ENCODE results near the gene PLS1.

DNA sequence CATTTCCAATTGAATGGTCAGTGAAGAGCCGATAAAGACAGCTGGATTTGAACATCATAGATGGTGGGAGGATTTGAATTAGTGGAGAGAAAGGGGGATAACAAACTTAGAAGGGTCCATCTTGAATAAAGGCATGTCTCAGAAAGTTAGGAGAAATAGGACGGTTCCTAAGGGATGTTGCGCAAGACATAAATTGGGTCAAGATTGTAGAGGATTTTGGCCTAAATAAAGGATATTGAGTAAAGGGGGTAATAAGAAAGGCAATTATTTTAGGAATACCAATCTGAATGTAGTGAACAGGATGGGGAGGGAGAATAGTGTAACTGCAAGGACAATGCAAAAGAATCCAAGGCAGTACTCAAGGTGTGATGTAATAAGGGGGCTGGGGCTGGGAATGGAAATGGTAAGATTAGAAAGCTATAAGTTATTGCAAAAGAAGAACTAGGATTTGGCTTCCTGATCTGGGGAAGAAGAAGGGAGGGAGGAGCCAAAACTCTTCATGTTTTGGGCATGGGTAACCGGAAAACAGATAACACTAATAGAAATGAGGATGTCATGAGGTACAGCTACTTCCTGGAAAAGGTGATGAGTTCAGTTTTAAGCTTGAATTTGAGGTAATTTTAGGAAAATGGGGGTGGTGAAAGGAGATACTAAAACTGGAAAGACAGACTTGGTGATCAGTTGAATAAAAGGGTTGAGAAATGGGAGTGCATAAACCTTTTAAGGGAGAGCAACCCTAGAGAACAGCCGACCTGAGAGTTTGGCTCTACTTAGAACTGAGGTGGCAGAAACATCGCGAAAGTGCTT lies 110.3 kb downstream of the PLS1 start:
- TF ChIP-seq, protein P1, sequence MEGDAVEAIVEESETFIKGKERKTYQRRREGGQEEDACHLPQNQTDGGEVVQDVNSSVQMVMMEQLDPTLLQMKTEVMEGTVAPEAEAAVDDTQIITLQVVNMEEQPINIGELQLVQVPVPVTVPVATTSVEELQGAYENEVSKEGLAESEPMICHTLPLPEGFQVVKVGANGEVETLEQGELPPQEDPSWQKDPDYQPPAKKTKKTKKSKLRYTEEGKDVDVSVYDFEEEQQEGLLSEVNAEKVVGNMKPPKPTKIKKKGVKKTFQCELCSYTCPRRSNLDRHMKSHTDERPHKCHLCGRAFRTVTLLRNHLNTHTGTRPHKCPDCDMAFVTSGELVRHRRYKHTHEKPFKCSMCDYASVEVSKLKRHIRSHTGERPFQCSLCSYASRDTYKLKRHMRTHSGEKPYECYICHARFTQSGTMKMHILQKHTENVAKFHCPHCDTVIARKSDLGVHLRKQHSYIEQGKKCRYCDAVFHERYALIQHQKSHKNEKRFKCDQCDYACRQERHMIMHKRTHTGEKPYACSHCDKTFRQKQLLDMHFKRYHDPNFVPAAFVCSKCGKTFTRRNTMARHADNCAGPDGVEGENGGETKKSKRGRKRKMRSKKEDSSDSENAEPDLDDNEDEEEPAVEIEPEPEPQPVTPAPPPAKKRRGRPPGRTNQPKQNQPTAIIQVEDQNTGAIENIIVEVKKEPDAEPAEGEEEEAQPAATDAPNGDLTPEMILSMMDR (conservative IDR thresholded peaks at IDR 0.05; ENCODE audit: low read depth, low read length): no peak
- TF ChIP-seq EZH2 (IDR thresholded peaks at IDR 0.05; ENCODE audit: low read length, unreplicated experiment): no peak
- no peak for TF ChIP-seq EZH2phosphoT487 (IDR thresholded peaks at IDR 0.05; ENCODE audit: borderline replicate concordance, low read length)
